OCI-LY7 (cell line): ENCODE results near the gene ATP6V1A.
"Not testable (repeated sequence)": the region's sequence is repeated elsewhere in the genome, so short reads cannot be mapped to it uniquely, and the experiment has no call there.

Source experiments
- EZH2phosphoT487 ChIP-seq: fragments of 200-600 bp; sonication (generic); IDR thresholded peaks from 2 replicates; pipeline ENCODE4 v1.6.1; 2018; ENCODE audit warnings: low read depth, borderline replicate concordance, mild to moderate bottlenecking, mixed run types, antibody characterized with exemption, low read length, moderate library complexity, mixed read lengths
- TF ChIP-seq, protein P1 (sequence below): fragments of 200-600 bp; sonication (generic); conservative IDR thresholded peaks from 2 replicates; pipeline ENCODE4 v1.5.1; 2014; ENCODE audit warnings: mild to moderate bottlenecking, antibody characterized with exemption, low read length, moderate library complexity, mixed read lengths

DNA sequence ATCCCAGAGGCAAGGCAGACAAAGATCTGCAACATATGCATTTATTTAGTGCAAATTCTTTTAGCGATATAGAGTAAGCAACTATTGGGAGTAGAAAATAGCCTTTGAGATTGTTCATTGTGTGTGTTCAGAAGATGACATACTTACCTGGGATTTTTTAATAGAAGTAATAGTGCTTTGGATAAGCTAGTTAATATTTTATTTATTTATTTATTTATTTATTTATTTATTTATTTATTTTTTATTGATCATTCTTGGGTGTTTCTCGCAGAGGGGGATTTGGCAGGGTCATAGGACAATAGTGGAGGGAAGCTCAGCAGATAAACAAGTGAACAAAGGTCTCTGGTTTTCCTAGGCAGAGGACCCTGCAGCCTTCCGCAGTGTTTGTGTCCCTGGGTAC, 102.2 kb downstream of the ATP6V1A start:
- TF ChIP-seq, protein P1, sequence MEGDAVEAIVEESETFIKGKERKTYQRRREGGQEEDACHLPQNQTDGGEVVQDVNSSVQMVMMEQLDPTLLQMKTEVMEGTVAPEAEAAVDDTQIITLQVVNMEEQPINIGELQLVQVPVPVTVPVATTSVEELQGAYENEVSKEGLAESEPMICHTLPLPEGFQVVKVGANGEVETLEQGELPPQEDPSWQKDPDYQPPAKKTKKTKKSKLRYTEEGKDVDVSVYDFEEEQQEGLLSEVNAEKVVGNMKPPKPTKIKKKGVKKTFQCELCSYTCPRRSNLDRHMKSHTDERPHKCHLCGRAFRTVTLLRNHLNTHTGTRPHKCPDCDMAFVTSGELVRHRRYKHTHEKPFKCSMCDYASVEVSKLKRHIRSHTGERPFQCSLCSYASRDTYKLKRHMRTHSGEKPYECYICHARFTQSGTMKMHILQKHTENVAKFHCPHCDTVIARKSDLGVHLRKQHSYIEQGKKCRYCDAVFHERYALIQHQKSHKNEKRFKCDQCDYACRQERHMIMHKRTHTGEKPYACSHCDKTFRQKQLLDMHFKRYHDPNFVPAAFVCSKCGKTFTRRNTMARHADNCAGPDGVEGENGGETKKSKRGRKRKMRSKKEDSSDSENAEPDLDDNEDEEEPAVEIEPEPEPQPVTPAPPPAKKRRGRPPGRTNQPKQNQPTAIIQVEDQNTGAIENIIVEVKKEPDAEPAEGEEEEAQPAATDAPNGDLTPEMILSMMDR: not testable (repeated sequence)
- TF ChIP-seq EZH2phosphoT487: not testable (repeated sequence)
